Measurements from ENCODE around the gene RHPN2.

DNA sequence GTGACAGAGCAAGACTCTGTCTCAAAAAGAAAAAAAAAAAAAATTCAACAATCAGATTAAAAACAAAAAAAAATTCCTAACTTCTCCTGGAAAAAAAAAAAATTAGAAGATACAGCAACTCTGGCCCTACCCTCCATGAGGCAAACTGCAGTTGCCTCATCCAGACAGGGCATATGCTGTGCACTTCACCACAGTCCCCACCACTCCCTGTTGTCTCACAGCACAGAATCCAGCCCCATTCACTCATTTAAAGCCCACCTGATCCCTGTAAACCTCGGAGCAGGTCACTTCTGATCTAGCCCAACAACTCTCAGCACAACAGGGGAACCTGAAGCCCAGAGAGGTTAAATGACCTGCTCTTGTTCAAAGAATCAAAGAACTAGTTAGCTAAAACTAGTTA lies 24.9 kb downstream of the RHPN2 start:
- TF ChIP-seq CTCF (IDR thresholded peaks at IDR 0.05) (no peak), ZFX (IDR thresholded peaks at IDR 0.05; ENCODE audit: borderline replicate concordance) (no peak)
